Stimulated activated naive CD4-positive, alpha-beta T cell treated with Interleukin-2 at 50 U/mL for 16 hours (primary cell): ENCODE results near the gene TMEM242.

ENCODE experiments used
- DNase-seq: peaks from one replicate; lab custom pipeline; 2025; lab: John Stamatoyannopoulos, UW

Gene TMEM242

GRCh38 chr6:157249826-157250225 lies 73.5 kb downstream of the TMEM242 start:
- no peak for DNase-seq

DNA sequence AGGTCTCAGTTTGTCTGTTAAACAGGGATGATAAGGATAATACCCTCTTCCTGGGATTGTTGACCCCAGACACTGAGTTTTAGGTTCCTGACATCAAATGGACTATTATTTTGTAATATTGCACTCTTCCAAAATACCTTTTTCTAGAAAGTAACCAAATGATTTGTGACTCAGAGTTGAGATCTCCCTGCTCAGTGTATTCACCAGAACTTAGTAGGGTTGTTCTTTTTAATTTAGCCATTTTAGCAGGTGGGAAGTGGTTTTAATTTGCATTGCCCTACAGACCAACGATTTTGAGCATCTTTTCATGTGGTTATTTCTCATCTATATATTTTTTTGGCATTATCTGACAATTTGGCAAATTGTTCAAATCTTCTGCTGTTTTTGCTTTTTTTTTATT lies 75.1 kb downstream of the TMEM242 start:
- DNase-seq: no peak

DNA sequence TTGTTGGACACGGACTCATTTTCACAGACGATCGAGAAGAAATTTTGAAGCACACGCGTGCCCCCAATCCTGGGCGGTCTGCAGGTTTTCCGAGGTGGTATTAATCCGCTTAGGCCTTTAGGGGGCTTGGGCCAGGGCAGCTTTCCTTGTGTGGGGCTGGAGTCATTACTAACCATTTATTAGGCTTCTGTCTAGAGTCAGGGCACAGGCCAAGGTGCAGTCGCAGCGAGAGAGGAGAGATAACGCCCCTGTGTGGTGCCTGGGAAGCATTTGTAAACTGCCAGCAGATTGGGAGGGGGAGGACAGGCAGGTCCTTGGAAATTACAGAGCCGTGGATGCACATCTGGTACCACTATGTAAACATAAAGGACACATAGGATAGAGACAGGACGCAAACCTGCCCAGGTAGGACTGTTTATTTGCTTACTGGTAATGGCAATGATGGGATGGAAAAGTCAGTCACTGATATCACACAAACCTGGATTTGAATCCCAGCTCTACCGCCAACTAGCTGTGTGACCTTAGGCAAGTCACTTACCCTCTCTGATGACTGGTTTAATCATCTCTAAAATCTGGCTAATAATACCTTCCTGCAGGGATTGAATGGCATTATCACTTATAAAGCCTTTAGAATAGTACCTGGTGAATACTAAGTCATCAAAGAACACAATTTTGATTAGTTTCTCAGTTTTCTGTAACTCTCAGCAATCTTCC lies 76.4 kb downstream of the TMEM242 start:
- no peak for DNase-seq

- no peak for DNase-seq
Measured at GRCh38 chr6:157246048-157246630, 77.2 kb downstream of the TMEM242 start.

DNA sequence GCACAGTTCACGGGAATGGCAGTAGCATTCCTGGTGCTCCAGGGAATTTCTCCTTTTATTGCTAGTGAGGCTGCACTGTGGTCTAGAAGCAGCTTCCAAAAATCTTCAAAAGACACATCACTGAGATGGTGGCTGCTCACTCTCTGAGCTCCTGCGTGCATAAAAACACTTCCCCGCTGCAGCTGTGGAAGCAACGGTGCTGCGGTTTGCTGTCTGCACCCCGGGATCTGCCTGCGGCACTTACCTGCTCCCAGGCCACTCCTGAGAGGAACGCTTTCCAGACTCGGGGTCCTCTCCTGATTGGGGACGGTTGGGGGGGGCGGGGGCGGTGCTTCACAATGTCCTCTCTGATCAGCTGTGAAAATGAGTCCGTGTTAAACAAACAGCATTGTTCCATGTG lies 77.9 kb downstream of the TMEM242 start:
- no peak for DNase-seq

DNA sequence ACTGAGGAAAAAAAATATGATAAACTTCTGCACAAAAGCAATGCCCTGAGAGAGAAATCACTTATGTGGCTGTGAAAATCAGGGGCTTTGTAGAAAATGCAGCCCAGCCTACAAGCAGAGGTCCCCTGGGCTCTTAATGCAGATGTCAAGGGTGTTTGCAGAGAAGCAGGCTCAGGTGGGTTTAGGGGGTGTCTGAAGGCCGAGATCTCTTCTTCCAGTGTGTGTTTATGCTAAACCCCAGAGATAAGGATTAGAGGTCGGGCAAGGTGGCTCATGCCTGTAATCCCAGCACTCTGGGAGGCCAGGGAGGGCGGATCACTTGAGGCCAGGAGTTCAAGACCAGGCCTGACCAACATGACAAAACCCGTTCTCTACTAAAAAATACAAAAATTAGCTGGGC lies 78.5 kb downstream of the TMEM242 start:
- no peak for DNase-seq

- DNase-seq: no peak
Measured at GRCh38 chr6:157244175-157244574, 79.1 kb downstream of the TMEM242 start.

DNA sequence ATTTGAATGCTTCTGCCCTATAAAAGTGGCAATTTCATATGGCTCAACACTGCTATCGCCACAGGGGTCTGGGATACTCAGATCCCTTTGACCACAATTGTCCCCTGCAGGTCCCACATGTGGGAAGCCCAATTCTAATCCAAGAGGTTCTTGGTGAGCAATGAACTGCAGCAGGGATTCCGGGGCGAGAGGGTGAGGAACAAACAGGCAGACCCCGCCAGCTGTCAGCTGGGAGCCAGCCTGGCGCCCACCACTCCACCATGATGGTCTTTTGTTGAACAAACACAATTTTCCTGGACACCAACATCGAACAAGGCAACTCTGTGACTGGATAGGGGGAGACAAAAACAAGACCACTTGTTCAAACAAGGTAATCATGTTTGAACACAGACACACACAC lies 80.5 kb downstream of the TMEM242 start:
- DNase-seq: no peak

DNA sequence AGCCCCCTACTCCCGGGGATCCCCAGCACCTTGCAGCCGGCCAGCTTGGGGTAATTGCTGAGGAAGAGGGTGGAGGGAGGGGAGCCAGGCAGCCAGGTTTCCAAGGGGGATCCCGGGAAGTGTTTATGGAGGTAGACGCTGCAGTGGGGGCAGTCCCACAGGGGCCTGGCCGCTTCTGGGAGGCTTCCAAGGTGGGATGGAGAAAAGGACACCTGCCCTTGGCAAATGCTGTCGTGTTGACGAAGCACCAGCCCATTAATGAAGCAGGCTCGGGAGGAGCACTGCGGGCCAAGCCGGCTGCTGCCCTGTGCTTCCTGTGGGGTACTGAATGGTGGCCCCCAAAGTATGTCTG lies 82.4 kb downstream of the TMEM242 start:
- DNase-seq: no peak

DNA sequence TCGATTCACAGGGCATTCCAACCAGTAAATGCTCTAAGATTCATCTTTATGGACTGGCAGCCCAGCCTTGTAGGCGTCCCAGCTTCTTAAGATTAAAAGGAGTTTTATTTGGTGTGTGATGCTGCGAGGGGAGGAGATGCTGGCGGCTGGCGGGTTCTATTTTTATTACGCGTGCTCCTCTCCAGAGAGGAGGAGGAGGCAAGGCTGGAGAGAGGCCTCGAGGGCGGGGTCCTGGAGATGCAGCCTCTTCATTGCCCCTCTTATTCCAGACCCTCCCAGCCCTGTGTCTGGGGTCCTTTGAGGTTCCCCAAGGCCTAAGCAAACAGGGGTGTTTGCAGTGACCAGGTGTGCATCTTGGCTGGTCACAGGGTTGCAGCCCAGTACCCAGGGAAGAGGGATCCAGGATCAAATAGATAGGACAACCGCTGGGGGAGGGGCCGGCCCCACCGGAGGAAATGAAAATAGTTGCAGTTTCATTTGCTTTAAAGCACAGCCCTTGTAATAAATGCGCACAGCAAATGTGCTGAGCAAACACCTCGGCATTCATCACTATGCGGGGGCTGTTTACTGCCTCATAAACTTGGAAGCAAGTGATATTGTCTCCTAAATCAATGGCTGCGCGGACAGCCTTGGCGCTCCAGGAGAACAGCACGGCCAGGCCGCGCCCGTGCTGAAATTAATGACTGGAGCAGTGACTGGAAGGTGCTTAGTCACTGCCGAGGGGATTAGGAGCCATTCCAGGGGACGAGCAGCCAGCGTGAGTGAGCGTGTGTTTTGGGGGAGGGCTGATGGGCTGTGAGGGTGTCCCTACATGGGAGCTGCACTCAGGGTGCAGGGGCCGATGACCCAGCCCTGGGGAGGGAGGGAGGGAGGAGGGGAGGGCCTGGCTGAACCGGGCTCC lies 83.0 kb downstream of the TMEM242 start:
- DNase-seq: no peak

DNA sequence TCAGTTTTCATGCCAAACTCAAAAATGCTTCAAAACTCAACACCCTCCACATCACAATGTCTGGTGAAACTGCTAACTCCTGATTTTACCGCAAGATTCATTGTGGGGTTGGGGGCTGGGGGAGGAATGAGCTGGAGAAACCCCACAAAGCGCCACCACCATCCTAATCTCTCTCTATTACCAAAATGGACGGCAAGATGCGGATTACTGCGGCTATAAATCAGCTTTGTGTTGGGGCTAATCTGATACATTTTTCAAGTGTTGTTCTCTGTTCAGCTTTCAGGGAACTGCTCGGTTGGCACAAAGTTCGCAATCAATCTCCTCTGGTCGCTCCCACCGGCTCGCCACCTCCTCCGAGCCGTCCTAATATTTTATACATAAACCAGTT lies 83.7 kb downstream of the TMEM242 start:
- DNase-seq: no peak
